WTC11 (cell line): ENCODE results near the gene NUMBL.
A peak's percentile ranks its signal among the peaks of the same experiment; 100 is the strongest.

Experiments used
- CBFB ChIP-seq: sonication (generic); formaldehyde crosslinking; IDR thresholded peaks from 2 replicates; pipeline ENCODE4 v1.8.1; 2022; ENCODE audit warnings: mild to moderate bottlenecking, low read depth, missing genetic modification reagents
- CTCF ChIP-seq: fragments of 200-600 bp; IDR thresholded peaks from 2 replicates; pipeline ENCODE4 v1.8.0; 2022; ENCODE audit warnings: antibody characterized with exemption
- E2F5 ChIP-seq: sonication (generic); formaldehyde crosslinking; IDR thresholded peaks from 2 replicates; pipeline ENCODE4 v1.8.1; 2022; ENCODE audit warnings: mild to moderate bottlenecking, moderate library complexity, missing genetic modification reagents
- FOXP4 ChIP-seq: sonication (generic); formaldehyde crosslinking; IDR thresholded peaks from 2 replicates; pipeline ENCODE4 v1.8.0; 2022; ENCODE audit warnings: mild to moderate bottlenecking, missing genetic modification reagents
- HMGA2 ChIP-seq: fragments of 250-450 bp; sonication (Bioruptor Pico); IDR thresholded peaks from 2 replicates; pipeline ENCODE4 v1.4.0; 2021; ENCODE audit warnings: mild to moderate bottlenecking, moderate library complexity
- HMGXB4 ChIP-seq: sonication (generic); formaldehyde crosslinking; IDR thresholded peaks from 2 replicates; pipeline ENCODE4 v1.8.1; 2023; ENCODE audit warnings: mild to moderate bottlenecking, moderate library complexity, missing genetic modification reagents
- MAX ChIP-seq: sonication (generic); formaldehyde crosslinking; IDR thresholded peaks from 2 replicates; pipeline ENCODE4 v1.8.0; 2022; ENCODE audit warnings: mild to moderate bottlenecking, missing genetic modification reagents
- PREB ChIP-seq: sonication (generic); formaldehyde crosslinking; IDR thresholded peaks from 2 replicates; pipeline ENCODE4 v1.8.1; 2022; ENCODE audit warnings: mild to moderate bottlenecking, missing genetic modification reagents, moderate library complexity, borderline replicate concordance
- TCF7 ChIP-seq: sonication (generic); formaldehyde crosslinking; IDR thresholded peaks from 2 replicates; pipeline ENCODE4 v1.8.0; 2022; ENCODE audit warnings: mild to moderate bottlenecking, low read depth, missing genetic modification reagents, moderate library complexity

- TF ChIP-seq CTCF (no peak), HMGXB4 (peak; percentile 10; the same call in 1 of the 2 replicates), CBFB (CRISPR knock-in tag) (no peak), HMGA2 (CRISPR knock-in tag) (no peak), E2F5 (CRISPR knock-in tag) (peak; percentile 42; the same call in 1 of the 2 replicates), TCF7 (no peak), MAX (CRISPR knock-in tag) (peak; percentile 86; the same call in 1 of the 2 replicates), FOXP4 (CRISPR knock-in tag) (0 out of 2 replicates have a peak, but pooled peaks have one; percentile 3), PREB (CRISPR knock-in tag) (no peak)
These were observed 406 bp upstream of the NUMBL start for GRCh38 chr19:40690693-40691420.
